A673 (cell line): ENCODE data around the gene DLK2. TPM values are rescaled to one million over a fixed set of nuclear protein-coding genes. Genes with fewer than 3 reads are reported as not detected.
"Not testable (repeated sequence)": the region's sequence is repeated elsewhere in the genome, so short reads cannot be mapped to it uniquely, and the experiment has no call there.

Source experiments
- BruUV-seq: library from RNA; stranded (reverse); fragments of 400-500 nt; replicated peaks from 2 replicates; lab custom pipeline; 2021; lab: Mats Ljungman, UMichigan
- CTCF ChIA-PET: fragments of 300-600 bp; sonication (Branson Sonifier 250); formaldehyde crosslinking; loops from one replicate; lab custom pipeline; 2022; ENCODE audit warnings: antibody characterized with exemption; lab: Charles Lee
- POLR2A ChIA-PET: fragments of 300-600 bp; sonication (Branson Sonifier 250); formaldehyde crosslinking; loops from one replicate; lab custom pipeline; 2022; ENCODE audit warnings: antibody characterized with exemption; ENCODE audit not compliant: low non-redundant PET; lab: Charles Lee
- DNase-seq: peaks from one replicate; pipeline ENCODE4 v3.0.0-alpha.2; 2015; ENCODE audit warnings: low spot score
- H3K27ac ChIP-seq: fragments of 200-600 bp; sonication (generic); 2 replicates; pipeline ENCODE4 v1.5.1; 2016; ENCODE audit warnings: mixed run types, low read depth, mild to moderate bottlenecking, mixed read lengths, antibody characterized with exemption, low read length; ENCODE audit not compliant: poor library complexity, severe bottlenecking
- H3K27me3 ChIP-seq: fragments of 200-600 bp; sonication (generic); replicated peaks from 2 replicates; pipeline ENCODE4 v1.6.1; 2017; ENCODE audit warnings: mixed run types, low read depth, mild to moderate bottlenecking, mixed read lengths, antibody characterized with exemption, low read length; ENCODE audit not compliant: insufficient read depth, poor library complexity
- H3K36me3 ChIP-seq: fragments of 200-600 bp; sonication (generic); 2 replicates; pipeline ENCODE4 v1.6.1; 2016; ENCODE audit warnings: mixed run types, mild to moderate bottlenecking, mixed read lengths, antibody characterized with exemption, low read length; ENCODE audit not compliant: insufficient read depth, poor library complexity, severe bottlenecking
- H3K4me1 ChIP-seq: fragments of 200-600 bp; sonication (generic); 2 replicates; pipeline ENCODE4 v1.6.1; 2017; ENCODE audit warnings: mixed run types, mild to moderate bottlenecking, mixed read lengths, antibody characterized with exemption, low read length; ENCODE audit not compliant: insufficient read depth, poor library complexity, severe bottlenecking
- H3K4me3 ChIP-seq: fragments of 200-600 bp; sonication (generic); 2 replicates; pipeline ENCODE4 v1.5.1; 2016; ENCODE audit warnings: low read depth, mixed run types, mild to moderate bottlenecking, mixed read lengths, low read length; ENCODE audit not compliant: poor library complexity, severe bottlenecking
- H3K9me3 ChIP-seq: fragments of 200-600 bp; sonication (generic); 2 replicates; pipeline ENCODE4 v1.6.1; 2016; ENCODE audit warnings: mixed run types, low read depth, mild to moderate bottlenecking, mixed read lengths, antibody characterized with exemption, low read length; ENCODE audit not compliant: poor library complexity, severe bottlenecking
- CTCF ChIP-seq: fragments of 300-800, 200-600 bp; sonication (generic); conservative IDR thresholded peaks from 2 replicates; pipeline ENCODE4 v1.5.1; 2017; ENCODE audit warnings: low read depth, mild to moderate bottlenecking, antibody characterized with exemption, low read length, moderate library complexity, mixed read lengths
- EZH2 ChIP-seq: fragments of 200-600 bp; sonication (generic); IDR thresholded peaks from 2 replicates; pipeline ENCODE4 v1.6.1; 2017; ENCODE audit warnings: borderline replicate concordance, low read depth, mild to moderate bottlenecking, mixed read lengths, antibody characterized with exemption, low read length; ENCODE audit not compliant: poor library complexity, severe bottlenecking
- intact Hi-C: fragments of 100-400 bp; cut with micrococcal nuclease; formaldehyde crosslinking; loops from one replicate; pipeline ENCODE4 v1.10.0; 2022; ENCODE audit not compliant: unreplicated experiment
- total RNA-seq: library from RNA; stranded (reverse); gene quantifications from 2 replicates; pipeline ENCODE4 v1.2.3, GENCODE V29; 2021

DLK2 gene
- total RNA-seq, 1 experiment from 2014 or later: 0.67 TPM

- H3K4me1 ChIP-seq: peaks cover 8% of the 10 kb centered on the region
- no peak for DNase-seq
- ChIA-PET POLR2A (interaction anchor here (0.6 kb wide), 1 partner anchor 9 kb away, joined by 3 read pairs; no protein-coding TSS in a partner anchor), CTCF (no interaction called here)
- H3K27me3 ChIP-seq: no peaks in the 10 kb centered on the region
- TF ChIP-seq CTCF: no peak
- TF ChIP-seq EZH2: no peak
- no peaks in the 10 kb centered on the region for H3K9me3 ChIP-seq
- H3K36me3 ChIP-seq: no peaks in the 10 kb centered on the region
- TSS peak; percentile 57 for BruUV-seq
- H3K27ac ChIP-seq: peak overlapping the region; percentile 86
- intact Hi-C loops: no loop called here
- peak overlapping the region; percentile 79 for H3K4me3 ChIP-seq
These were observed 27.2 kb downstream of the DLK2 start for GRCh38 chr6:43428112-43428570.

- Histone ChIP-seq H3K36me3 (no peaks in the 10 kb centered on the region), H3K4me1 (peaks cover 8% of the 10 kb centered on the region), H3K4me3 (peak within 1 kb of the TSS; percentile 79), H3K27ac (peak within 1 kb of the TSS; percentile 86), H3K27me3 (no peaks in the 10 kb centered on the region), H3K9me3 (no peaks in the 10 kb centered on the region)
- TF ChIP-seq CTCF (peak; percentile 57), EZH2 (no peak)
- CTCF ChIA-PET: interaction anchor here (0.6 to 0.7 kb wide), 2 partner anchors 29 to 726 kb away, joined by 4 read pairs; no protein-coding TSS in a partner anchor
- intact Hi-C loops: no loop called here
- POLR2A ChIA-PET: interaction anchor here (0.7 kb wide), 1 partner anchor 773 kb away, joined by 10 read pairs; no protein-coding TSS in a partner anchor
- no TSS peak for BruUV-seq
- peak; percentile 96 for DNase-seq
These were observed 27.8 kb downstream of the DLK2 start, which contains the start of gene ABCC10 for GRCh38 chr6:43427406-43428111. Gene ABCC10, plus strand, starts transcription at chr6:43427541. Its CDS starts 438 bp downstream, at chr6:43427979.

GRCh38 chr6:43426928-43427405, 28.4 kb downstream of the DLK2 start:
- CTCF ChIA-PET: interaction anchor here (0.6 to 0.7 kb wide), 2 partner anchors 30 to 726 kb away, joined by 4 read pairs; no protein-coding TSS in a partner anchor
- intact Hi-C loops: no loop called here
- BruUV-seq: TSS peak; percentile 82
- Histone ChIP-seq H3K36me3 (no peaks in the 10 kb centered on the region), H3K27me3 (no peaks in the 10 kb centered on the region), H3K27ac (peak overlapping the region; percentile 86), H3K4me1 (peaks cover 8% of the 10 kb centered on the region), H3K4me3 (peak overlapping the region; percentile 79), H3K9me3 (no peaks in the 10 kb centered on the region)
- POLR2A ChIA-PET: interaction anchor here (0.7 kb wide), 1 partner anchor 773 kb away, joined by 10 read pairs; no protein-coding TSS in a partner anchor
- DNase-seq: no peak
- TF ChIP-seq EZH2 (no peak), CTCF (no peak)

GRCh38 chr6:43425083-43425482, 30.3 kb downstream of the DLK2 start:
- POLR2A ChIA-PET, H3K9me3 ChIP-seq: not testable (repeated sequence)

More at GRCh38 chr6:43425083-43425482, 30.3 kb downstream of the DLK2 start:
- DNase-seq, H3K4me3 ChIP-seq, CTCF ChIA-PET, BruUV-seq, H3K27ac ChIP-seq, H3K36me3 ChIP-seq, H3K4me1 ChIP-seq, intact Hi-C loops, H3K27me3 ChIP-seq: not testable (repeated sequence)
